Renal pelvis (tissue), 12 donors: ENCODE data around the gene ZYG11B. TPM values are rescaled to one million over a fixed set of nuclear protein-coding genes. Genes with fewer than 3 reads are reported as not detected.
"Not testable (repeated sequence)": the region's sequence is repeated elsewhere in the genome, so short reads cannot be mapped to it uniquely, and the experiment has no call there.

Experiments used
- DNase-seq: peaks from one replicate; pipeline ENCODE4 v3.0.0-alpha.2; 2013
- long read RNA-seq, 16 experiments: transcript quantifications; one replicate each; lab custom pipeline, GENCODE V29; 2026
- polyA plus RNA-seq, 3 donors: library from polyadenylated mRNA; unstranded; fragments of 120-200 nt; gene quantifications; one replicate each; pipeline ENCODE4 v1.2.1, GENCODE V29; 2013; ENCODE audit not compliant: insufficient read length in 3 of 3

Gene ZYG11B
- 10 to 100 TPM; 21.1 to 26.2 (median 26.2) TPM for polyA plus RNA-seq
- long read RNA-seq, donor 1, full-length matches to known transcripts = 3 of 11 reads
- long read RNA-seq, donor 1, partial matches to known transcripts = 8 of 11 reads
- long read RNA-seq, donor 1, other reads (novel, unspliced or antisense) = 0 of 11 reads
- long read RNA-seq, donor 2, full-length matches to known transcripts = 3 of 3 reads
- long read RNA-seq, donor 2, partial matches to known transcripts = 0 of 3 reads
- long read RNA-seq, donor 2, other reads (novel, unspliced or antisense) = 0 of 3 reads
- long read RNA-seq, donor 3, full-length matches to known transcripts = 1 of 228 reads
- long read RNA-seq, donor 3, partial matches to known transcripts = 227 of 228 reads
- long read RNA-seq, donor 3, other reads (novel, unspliced or antisense) = 0 of 228 reads
- long read RNA-seq, donor 4, full-length matches to known transcripts = 2 of 2 reads
- long read RNA-seq, donor 4, partial matches to known transcripts = 0 of 2 reads
- long read RNA-seq, donor 4, other reads (novel, unspliced or antisense) = 0 of 2 reads
- long read RNA-seq, donor 5, full-length matches to known transcripts = 4 of 208 reads
- long read RNA-seq, donor 5, partial matches to known transcripts = 204 of 208 reads
- long read RNA-seq, donor 5, other reads (novel, unspliced or antisense) = 0 of 208 reads
- long read RNA-seq, donor 6, full-length matches to known transcripts = 7 of 297 reads
- long read RNA-seq, donor 6, partial matches to known transcripts = 290 of 297 reads
- long read RNA-seq, donor 6, other reads (novel, unspliced or antisense) = 0 of 297 reads
- long read RNA-seq, donor 7, full-length matches to known transcripts = 6 of 543 reads
- long read RNA-seq, donor 7, partial matches to known transcripts = 503 of 543 reads
- long read RNA-seq, donor 7, other reads (novel, unspliced or antisense) = 34 of 543 reads
- long read RNA-seq, donor 8, full-length matches to known transcripts = 3 of 3 reads
- long read RNA-seq, donor 8, partial matches to known transcripts = 0 of 3 reads
- long read RNA-seq, donor 8, other reads (novel, unspliced or antisense) = 0 of 3 reads
- long read RNA-seq, donor 9, full-length matches to known transcripts = 2 of 249 reads
- long read RNA-seq, donor 9, partial matches to known transcripts = 247 of 249 reads
- long read RNA-seq, donor 9, other reads (novel, unspliced or antisense) = 0 of 249 reads
- long read RNA-seq, donor 10, full-length matches to known transcripts = 2 of 72 reads
- long read RNA-seq, donor 10, partial matches to known transcripts = 33 of 72 reads
- long read RNA-seq, donor 10, other reads (novel, unspliced or antisense) = 37 of 72 reads
- long read RNA-seq, donor 11, full-length matches to known transcripts = 2 of 2 reads
- long read RNA-seq, donor 11, partial matches to known transcripts = 0 of 2 reads
- long read RNA-seq, donor 11, other reads (novel, unspliced or antisense) = 0 of 2 reads
- long read RNA-seq, donor 12, full-length matches to known transcripts = 1 of 463 reads
- long read RNA-seq, donor 12, partial matches to known transcripts = 407 of 463 reads
- long read RNA-seq, donor 12, other reads (novel, unspliced or antisense) = 55 of 463 reads
- long read RNA-seq, donor 13, full-length matches to known transcripts = 3 of 440 reads
- long read RNA-seq, donor 13, partial matches to known transcripts = 437 of 440 reads
- long read RNA-seq, donor 13, other reads (novel, unspliced or antisense) = 0 of 440 reads
- long read RNA-seq, donor 14 = 0 reads
- long read RNA-seq, donor 15, full-length matches to known transcripts = 1 of 582 reads
- long read RNA-seq, donor 15, partial matches to known transcripts = 513 of 582 reads
- long read RNA-seq, donor 15, other reads (novel, unspliced or antisense) = 68 of 582 reads
- long read RNA-seq, donor 16, full-length matches to known transcripts = 3 of 325 reads
- long read RNA-seq, donor 16, partial matches to known transcripts = 317 of 325 reads
- long read RNA-seq, donor 16, other reads (novel, unspliced or antisense) = 5 of 325 reads

DNA sequence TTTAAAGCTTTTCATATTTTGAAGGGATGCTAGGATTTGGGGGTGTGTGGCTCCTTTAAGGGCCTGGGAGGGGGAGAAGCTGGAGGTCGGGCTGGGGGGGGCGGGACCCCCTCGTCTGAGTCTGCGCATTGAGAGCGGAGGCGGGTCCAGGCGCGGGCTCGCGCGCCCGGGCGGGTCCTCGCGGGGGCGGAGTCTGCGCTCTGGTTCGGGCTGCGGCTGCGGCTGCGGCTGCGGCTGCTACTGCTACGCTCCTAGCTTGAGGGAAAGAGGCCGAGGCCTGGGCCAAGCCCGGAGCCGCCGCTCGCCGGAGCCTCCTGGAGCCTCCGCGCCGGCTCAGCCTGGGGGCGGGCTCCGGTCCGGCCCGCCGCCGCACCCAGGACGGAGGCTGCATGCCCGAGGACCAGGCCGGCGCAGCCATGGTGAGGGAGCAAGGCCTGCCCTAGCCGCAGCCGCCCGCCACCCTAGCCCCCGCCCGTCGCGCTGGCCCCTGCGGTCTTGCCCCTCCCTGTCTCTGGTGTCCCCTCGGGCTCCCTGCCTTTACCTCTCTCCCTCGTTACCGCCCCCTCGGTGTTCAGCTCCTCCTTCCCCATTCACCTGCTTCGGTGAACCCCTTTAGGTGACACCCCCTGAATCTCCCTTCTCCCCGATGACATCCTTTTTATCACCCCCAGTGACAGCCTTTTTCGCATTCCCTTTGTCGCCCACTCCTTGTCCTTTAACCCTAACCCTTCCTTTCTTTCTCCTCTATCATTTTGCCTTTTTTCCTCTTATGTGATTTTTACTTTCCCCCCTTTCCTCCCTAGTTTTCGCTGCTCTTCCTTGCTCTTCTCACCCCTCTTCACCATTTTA lies at the start of gene ZYG11B:
TSS of gene ZYG11B (plus strand) at position 189 of the 849 bp plus-strand sequence. CDS start at position 390, 201 bp downstream.
- peak; percentile 85 for DNase-seq

DNA sequence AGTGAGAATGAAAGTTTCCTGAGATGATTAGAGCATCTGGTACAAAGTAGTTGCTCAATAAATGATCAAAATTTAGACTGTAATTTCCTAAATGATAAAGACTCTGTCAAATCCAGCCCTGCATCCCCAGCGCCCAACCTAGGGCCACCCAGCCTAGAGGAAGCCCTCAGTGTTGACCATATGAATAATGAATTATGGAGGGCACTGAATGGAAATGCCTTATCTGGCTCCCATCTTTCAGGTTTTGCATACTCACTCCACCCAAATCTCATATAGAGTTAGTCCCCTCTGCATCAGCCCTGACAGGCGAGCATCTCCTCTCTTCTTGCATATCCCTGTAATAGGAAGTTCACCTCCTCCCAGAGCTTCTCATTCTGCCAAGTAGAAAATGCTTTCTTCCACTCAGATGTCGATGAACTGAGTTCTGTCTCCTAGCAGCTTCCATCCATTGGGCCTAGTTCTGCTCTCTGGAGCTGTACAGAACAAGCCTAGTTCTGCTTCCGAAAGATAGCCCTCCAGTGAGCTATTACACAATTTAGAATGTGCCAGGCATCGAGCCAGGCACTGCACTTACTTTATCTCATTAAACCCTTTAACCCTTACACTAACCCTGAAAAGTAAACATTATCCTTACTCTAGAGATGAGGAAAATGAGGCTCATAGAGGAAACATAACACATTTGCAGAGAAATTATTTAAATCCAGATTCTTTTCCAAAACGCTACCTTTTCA lies 49.0 kb upstream of the ZYG11B start:
- DNase-seq = no peak

DNA sequence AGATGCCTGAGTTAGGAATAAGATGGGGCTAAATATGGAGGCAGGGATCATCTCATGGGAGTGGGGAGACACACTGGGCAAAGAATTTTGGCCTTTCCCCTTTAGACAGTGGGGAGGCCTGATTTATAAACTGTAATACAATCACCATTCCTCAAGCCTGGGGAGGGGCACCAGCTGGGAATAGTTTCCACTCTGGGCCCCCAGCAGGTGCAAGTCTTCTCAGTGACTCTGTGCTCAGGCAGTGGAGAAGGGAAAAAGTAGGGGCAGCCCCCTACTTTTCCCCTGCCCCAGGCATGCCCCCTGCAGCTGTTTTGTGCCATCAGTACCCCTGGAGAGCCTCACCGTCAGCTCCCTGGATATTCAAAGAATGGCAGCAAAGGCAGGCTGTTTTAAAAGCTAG lies 47.2 kb upstream of the ZYG11B start:
- DNase-seq = no peak

DNA sequence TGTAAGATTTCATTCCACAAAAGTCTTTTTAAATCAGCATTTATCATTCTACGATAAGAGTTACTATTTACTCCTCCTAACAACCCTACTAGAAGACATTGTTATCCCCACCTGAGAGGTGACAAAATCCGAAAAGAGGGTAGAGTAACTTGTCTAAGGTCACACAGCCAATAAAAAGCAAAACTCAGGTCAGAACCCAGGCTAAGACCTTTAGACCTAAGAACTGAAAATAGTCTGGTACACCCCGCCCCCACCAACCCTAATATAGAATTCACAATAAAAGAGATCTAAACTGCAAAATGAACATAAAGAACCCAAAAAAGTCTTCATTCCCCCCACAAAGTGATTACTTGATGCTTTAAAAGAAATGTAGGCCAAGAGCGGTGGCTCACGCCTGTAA lies 46.8 kb upstream of the ZYG11B start:
- DNase-seq = no peak

DNA sequence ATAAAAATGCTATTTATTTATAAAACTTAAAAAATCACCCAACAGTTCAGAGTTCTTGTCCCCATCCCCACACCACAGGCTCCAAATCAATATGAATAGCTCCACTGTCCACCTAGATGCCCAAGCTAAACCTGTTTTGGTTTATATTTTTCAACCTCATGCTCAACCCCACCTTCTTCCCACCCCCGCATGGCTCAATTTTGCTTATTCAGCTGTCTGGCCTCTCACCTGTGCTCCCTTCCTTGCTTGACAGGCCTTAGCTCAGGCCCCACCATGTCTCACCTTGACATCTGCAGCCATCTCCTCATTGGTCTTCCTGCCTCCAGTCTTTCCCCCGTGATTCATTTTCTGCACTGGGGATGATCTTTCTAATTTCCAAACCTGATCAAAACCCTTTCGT lies 45.9 kb upstream of the ZYG11B start:
- no peak for DNase-seq

DNA sequence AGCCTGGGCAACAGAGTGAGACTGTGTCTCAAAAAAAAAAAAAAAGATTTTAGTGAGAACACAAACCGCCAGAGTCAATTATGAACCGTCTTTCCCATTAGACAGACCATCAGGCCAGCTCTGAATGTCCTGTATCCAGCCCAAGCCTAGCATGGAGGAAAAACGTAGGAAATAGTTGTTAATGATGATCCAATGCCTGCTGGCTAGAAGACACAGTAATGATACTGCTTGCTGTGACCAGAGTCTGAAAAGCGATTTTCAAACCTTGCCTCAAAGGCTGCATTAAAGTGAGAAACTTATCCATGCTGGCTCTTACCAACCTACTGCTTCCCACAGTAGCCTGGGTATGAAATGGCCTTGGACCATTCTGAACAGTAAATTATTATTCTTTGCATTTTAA lies 45.1 kb upstream of the ZYG11B start:
- no peak for DNase-seq

DNA sequence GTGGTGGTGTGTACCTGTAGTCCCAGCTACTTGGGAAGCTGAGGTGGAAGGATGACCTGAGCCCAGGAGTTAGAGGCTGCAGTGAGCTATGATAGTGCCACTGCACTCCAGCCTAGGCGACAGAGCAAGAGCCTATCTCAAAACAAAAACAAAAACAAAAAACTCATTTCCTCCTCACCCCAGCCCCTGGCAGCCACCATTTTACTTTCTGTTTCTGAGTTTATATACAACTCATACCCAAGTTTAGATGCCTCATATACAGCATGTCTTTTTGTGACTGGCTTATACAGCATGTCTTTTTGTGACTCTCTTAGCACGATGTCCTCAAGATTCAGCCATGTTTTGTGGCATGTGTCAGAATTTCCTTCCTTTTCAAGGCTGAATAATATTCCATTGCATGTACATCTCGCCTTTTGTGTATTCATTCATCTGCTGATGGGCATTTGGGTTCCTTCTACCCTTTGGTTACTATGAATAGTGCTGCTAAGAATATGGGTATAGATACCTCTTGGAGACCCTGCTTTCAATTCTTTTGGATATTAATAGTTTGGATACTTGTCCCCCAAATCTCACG lies 42.8 kb upstream of the ZYG11B start:
- DNase-seq = no peak

GRCh38 chr1:52684545-52684944 lies 41.7 kb upstream of the ZYG11B start:
- DNase-seq = no peak

GRCh38 chr1:52686261-52686751 lies 39.9 kb upstream of the ZYG11B start:
- DNase-seq = peak; percentile 57

GRCh38 chr1:52686830-52687229 lies 39.4 kb upstream of the ZYG11B start:
- no peak for DNase-seq

DNA sequence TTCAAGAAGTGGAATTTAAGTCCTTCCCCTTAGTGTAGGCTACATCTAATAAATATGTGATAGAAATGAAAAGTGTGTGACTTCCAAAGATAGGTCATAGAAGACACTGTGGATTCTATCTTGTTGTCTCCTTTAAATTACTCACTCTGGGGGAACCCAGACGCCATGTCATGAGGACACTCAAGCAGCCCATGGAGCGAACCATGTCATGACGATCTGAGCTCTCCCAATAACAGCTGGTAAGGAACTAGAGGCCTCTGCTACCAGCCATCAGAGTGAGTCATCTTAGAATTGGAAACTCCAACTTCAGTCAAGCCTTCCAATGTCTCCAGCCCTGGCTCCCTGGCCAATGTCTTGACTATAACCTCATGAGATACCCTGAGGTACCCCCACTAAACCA lies 34.4 kb upstream of the ZYG11B start:
- DNase-seq = no peak

DNA sequence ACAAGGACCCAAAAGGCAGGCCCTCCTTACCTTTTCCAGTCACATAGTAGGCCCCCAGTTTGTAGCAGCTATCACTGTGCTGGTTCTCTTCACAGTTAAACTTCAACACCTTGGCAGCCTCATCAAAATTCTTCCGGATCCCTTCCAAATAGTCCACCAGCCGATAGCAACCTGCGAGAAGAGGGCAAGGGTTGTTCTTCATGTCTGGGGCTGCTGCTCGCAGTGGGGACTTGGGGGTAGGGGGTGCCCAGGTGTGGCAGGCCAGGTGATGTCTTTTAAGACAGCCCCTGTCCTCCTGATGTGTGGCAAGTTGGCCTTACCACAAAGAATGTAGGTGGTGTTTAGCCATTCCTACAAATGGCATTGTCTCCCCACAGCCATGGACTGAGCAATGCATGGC lies 33.6 kb upstream of the ZYG11B start:
- no peak for DNase-seq

DNA sequence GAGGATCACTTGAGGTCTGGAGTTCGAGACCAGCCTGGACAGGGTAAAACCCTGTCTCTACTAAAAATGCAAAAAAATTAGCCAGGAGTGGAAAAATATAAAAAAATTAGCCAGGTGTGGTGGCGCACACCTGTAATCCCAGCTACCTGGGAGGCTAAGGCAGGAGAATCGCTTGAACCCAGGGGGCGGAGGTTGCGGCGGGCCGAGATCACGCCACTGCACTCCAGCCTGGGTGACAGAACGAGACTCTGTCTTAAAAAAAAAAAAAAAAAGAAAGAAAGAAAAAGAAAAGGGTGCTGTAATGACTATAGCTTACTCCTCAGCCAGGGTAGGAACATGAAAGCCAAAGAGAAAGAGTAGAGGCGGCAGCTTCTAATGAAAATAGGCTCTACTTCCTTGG lies 32.9 kb upstream of the ZYG11B start:
- not testable (repeated sequence) for DNase-seq

DNA sequence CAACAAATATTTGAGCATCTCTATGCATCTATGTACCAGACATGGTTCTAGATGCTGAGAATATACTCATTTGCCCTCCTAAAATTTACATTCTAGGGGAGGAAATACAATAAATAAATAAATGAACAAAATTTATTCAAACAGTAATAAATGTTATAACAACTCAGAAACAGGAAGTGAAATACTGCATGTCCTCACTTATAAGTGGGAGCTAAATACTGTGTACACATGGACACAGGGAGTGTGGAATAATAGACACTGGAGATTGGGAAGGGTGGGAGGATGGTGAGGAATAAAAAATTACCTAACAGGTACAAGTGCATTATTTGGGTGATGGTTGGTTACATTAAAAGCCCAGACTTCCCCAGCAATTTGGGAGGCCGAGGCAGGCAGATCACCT lies 32.4 kb upstream of the ZYG11B start:
- DNase-seq = no peak

DNA sequence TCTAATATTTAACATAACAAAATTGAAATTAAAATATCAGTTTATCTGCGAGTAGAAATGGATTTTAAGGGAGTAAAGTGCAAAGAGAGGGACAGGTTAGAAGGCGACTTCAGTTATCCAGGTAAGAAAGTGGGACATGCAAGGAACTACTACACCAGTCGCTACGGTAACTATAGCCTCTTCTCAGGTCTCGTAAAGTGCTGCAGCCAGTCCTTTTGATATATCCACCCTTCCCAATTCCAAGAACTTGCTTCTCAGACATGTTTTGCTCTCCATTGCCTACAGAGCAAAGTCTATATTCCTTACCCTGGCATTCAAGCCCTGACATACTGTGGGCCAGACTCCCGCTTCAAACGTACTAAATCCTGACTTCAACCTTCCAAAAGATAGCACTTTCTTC lies 30.6 kb upstream of the ZYG11B start:
- no peak for DNase-seq

- peak; percentile 88 for DNase-seq
Observed at GRCh38 chr1:52697795-52698674, 28.2 kb upstream of the ZYG11B start, which contains the start of gene COA7. TSS of gene COA7 (minus strand) at chr1:52698347. CDS start at chr1:52698326, 21 bp downstream.
